Activated CD4-positive, alpha-beta T cell treated with anti-CD3 and anti-CD28 coated beads for 4 hours (primary cell): Measurements from ENCODE around the gene TTLL11.
"Not testable (repeated sequence)": the region's sequence is repeated elsewhere in the genome, so short reads cannot be mapped to it uniquely, and the experiment has no call there.

ENCODE experiments used
- DNase-seq, 2 donors: peaks; one replicate each; pipeline ENCODE4 v3.0.0-alpha.2; 2020

TTLL11 gene

DNA sequence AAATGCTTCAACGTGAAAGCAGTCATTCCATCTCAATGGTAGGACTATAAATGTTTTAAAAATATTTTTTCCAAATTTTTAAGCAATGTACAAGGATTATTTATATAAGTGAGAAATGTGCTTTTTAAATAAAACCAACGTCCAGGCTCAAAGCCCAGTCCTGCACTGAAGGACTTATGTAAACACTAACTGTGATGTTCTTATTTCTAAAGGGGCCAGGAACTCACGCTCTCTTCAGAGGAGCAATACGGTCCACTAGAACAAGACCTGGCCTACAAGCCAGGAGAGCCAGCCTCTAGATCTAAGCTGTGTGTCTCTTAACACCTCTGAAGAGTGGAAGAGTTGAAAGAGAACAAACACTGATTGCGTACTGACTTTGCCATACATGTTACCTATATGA lies 12.1 kb downstream of the TTLL11 start:
- DNase-seq, result no peak

DNA sequence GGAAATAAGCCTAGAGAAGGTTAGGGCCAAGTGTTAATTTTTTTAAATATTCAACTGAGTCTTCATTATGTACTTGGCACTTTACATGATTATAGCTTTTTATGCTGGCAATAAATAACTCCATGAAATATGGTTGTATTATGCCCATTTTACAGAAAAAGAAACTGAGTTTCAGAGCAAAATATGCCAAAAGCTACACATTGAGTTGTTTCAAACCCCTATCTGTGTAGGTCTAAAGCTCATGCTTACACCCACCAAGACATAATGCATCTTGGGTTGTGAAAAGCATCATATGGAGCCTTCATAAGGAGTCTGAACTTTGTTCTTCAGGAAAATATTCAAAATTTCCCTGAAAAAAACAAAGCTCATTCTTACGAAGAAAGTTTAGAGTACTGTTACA lies 14.6 kb downstream of the TTLL11 start:
- no peak for DNase-seq

GRCh38 chr9:122076773-122077172 lies 16.3 kb downstream of the TTLL11 start:
- no peak for DNase-seq

GRCh38 chr9:122076117-122076516 lies 17.0 kb downstream of the TTLL11 start:
- DNase-seq, result no peak

- no peak for DNase-seq
Measured at GRCh38 chr9:122075135-122076030, 17.7 kb downstream of the TTLL11 start.

- DNase-seq, result no peak
Measured at GRCh38 chr9:122071715-122072114, 21.4 kb downstream of the TTLL11 start.

DNA sequence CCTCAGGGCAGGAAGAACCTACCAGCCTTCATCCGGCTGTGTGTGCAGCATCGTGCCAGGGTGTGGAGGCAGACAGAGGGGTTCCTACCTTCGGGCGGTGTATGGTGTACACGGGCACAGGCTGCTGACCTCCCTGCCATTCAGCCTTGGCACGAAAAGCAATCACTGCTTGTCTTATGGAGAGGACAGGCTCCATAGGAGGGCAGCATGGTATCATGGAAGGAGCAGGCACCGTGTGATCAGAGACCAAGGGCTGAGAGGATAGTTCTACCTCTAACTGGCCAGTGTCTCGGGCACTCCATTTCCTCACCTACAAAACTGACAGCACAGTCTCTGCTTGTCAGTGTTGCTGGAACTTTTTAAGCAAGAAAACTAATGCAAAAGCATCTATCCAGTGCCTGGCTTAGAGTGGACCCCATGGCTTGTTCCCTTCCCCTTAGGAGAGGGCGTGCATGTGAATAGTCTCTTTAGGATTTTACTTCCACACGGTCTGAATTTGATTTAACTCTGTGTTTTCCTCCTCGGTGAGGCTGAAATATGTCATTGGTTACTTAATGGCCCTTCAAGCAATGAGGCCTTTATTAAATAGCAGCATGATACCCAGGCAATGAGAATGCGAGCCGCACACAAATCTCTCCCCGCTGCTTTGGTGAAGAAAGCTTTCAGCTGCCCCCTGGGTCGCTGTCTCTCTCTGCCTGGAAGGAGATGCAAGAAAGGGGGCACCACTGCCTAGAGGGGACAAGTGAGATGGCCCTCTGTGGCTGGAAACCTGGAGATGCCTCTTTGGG lies 22.2 kb downstream of the TTLL11 start:
- DNase-seq, result no peak

- DNase-seq, result not testable (repeated sequence)
Measured at GRCh38 chr9:122066680-122067079, 26.4 kb downstream of the TTLL11 start.

DNA sequence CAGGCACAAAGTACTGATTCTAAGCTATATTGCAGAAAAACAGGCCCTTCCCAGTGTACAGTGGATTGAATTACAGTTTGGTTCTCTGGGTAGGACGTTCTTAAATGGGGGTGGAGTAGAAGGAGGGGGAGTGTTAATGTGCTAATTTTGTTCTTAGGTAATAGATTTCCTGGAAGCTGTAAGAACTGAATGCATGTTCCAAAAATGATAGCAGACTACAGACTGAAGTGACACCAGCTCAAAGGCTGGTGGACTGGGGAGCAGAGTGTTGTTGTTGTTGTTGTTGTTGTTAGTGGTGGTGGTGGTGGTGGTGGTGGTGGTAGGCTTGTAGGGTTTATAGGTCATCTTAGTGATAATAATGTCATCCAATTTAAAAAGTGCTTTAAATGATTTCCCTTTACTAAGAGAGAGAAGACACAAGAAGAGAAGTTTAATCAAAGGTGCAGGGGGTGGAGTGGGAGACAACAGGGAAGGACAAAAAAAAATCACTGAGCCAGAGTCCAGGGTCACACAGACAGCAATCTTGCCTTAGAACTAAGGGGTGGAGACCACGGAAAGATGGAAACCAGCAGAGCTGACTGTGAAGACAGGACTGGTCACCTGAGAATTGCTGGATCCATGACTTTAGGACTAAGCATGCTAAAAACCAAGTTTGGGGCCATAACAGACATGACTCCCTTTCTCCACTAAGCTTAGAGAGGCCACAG lies 27.0 kb downstream of the TTLL11 start:
- no peak for DNase-seq

- no peak for DNase-seq
Measured at GRCh38 chr9:122060481-122060880, 32.6 kb downstream of the TTLL11 start.

- DNase-seq, result no peak
Measured at GRCh38 chr9:122059955-122060324, 33.2 kb downstream of the TTLL11 start.

DNA sequence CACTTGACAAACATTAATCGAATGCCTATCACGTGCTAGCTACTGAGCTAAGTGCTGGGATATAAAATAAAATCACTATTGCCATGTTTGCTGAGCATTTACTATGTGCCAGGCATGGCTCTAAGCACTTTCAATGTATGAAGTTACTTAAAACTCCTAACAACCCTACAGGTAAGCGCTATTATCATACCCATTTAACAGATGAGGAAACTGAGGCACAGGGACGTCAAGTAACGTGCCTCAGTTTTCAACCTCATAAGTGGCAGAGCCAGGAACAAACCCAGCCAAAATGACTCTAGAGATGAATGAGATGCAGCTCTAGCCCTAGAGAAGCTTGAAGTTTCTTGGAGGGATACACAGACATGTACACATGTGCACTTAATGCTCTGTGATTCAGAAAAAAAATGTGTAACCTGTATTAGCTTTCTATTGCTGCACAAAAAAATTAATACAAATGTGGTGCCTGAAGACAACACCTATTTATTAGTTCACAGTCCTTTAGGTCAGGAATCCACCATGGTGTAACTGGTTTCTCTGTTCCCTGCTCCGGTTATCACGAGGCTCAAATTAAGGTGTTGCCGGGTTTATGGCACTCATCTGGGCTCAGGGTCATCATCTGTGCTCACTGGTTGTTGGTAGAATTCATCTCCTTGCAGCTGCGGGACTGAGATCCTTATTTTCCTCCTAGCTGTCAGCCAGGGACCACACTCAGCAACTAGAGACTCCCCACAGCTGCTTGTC lies 33.7 kb downstream of the TTLL11 start:
- no peak for DNase-seq

DNA sequence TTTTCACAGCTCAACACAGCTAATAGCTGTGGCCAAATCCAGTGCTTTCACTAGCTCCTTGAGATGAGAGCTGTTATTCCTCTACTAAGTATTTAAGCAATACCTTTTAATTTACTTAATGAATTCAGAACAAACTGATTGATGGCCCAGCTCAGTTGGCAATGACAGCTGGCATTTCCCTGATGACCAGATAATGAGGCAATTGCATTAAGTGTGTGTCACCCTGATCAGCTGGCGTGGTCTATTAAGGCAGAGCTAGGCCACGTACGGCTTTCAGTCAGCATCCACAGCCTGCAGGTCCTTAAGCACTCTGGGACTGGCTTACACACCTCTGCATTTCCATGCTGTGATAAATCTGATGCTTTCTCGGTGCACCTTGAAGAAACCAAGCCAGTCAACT lies 34.4 kb downstream of the TTLL11 start:
- no peak for DNase-seq

DNA sequence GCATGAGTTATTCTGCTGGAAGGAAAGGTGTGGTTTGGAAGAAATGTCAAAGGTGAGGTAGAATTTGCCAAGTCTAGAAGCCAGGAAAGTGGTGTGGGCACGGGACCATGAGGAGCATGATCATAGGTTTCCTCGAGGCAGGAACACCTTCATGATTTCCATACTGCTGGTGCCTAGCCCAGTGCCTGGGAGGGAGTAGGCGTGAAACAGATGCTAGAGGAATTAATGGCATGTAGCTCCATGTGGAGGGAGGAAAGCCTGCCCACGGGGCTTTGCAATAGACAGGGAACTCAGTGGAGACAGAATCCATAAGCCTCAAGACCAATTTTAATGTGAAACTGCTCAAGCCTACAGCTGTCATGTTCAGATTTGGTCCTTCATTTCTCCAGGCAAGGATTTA lies 35.1 kb downstream of the TTLL11 start:
- DNase-seq, result no peak

GRCh38 chr9:122057211-122057610 lies 35.9 kb downstream of the TTLL11 start:
- no peak for DNase-seq

GRCh38 chr9:122056484-122056883 lies 36.6 kb downstream of the TTLL11 start:
- no peak for DNase-seq

DNA sequence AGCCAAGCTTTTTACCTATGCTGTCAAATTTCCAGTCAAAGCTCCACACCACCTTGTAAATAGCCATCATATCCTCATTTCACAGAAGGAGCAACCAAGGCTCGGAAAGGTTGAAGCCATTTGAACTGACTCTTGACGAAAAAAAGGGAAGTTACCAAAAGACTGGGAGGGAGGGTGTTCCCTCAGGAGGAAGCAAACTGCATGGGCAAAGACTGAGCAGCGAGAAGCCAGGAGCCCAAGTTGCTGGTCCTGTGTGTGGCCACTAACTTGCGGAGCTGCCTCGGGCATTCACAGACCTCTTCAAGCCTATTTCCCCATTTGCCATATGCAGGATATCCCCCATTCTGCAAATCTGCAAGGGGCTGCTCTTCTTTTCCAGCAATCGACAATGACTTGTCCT lies 37.4 kb downstream of the TTLL11 start:
- no peak for DNase-seq

DNA sequence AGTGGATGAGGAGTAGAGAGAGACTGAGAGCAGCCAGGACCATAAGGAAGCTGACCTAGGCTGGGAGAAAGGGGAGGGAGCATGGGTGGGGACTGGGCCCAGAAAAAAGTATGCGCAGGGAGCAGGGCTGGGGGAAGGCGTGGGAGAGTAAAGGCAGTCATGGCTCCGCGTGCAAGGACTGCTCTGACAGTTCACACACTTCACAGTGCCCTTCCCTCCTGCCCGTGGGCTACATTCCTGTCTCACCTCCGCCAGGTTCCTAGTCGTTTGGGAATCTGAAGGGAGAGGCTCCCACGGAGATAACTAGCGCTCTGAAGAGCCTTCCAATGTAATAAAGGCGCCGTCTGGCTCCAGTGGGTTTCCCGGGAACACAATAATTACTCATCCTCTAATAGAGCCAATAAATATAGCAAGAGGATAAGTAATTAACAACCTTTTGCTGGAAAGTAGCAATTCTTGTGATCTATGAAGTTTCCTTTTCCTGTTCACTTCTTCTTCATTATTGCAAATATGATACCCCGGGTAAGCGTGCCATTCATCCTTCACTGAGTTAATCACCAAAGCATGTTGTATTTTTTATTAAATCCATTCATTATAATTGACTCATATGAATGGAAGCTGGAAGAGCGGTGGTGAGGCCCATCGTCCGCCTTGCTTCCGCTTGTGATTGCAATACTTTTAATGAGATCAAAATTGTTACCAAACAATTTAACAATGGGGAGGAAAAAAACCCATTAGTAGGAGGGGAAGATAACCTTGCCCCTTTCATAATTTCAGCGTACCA lies 39.3 kb downstream of the TTLL11 start:
- no peak for DNase-seq

GRCh38 chr9:122053064-122053463 lies 40.0 kb downstream of the TTLL11 start:
- DNase-seq, result no peak

- DNase-seq, result no peak
Measured at GRCh38 chr9:122051351-122052321, 41.5 kb downstream of the TTLL11 start.

DNA sequence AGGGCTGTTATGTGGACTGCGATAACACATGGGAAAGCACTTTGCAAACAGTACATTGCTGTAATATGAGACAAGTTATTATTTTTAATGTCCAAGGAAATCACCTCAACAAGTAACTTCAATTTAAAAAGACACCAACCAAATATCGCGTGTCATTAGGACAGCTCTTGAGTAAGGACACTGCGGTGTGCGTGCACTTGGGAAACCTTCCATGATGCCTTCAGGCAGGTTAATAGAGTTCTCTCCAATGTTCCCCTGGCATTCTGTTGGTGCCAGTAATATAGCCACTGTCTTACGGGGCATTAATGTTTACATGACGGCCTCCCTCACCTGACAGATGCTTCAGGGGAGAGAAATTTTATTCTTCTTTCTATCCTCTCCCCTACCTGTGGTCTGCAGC lies 42.9 kb downstream of the TTLL11 start:
- DNase-seq, result no peak
